GM23338 (cell line): ENCODE measurements around the gene IPO8.

Experiments
- CREB1 ChIP-seq: fragments of 250-450 bp; sonication (Bioruptor Pico); IDR thresholded peaks from 2 replicates; pipeline ENCODE4 v1.5.0; 2020; ENCODE audit warnings: low read depth, mild to moderate bottlenecking, moderate library complexity
- ETS1 ChIP-seq: IDR thresholded peaks from 2 replicates; pipeline ENCODE4 v1.6.1; 2016; ENCODE audit warnings: antibody characterized with exemption
- EZH2 ChIP-seq: fragments of 200-600 bp; sonication (generic); IDR thresholded peaks from one replicate; pipeline ENCODE4 v1.8.0; 2017; ENCODE audit warnings: antibody characterized with exemption, mild to moderate bottlenecking, low read depth; ENCODE audit not compliant: unreplicated experiment
- EZH2phosphoT487 ChIP-seq: fragments of 200-600 bp; sonication (generic); IDR thresholded peaks from one replicate; pipeline ENCODE4 v1.8.1; 2018; ENCODE audit warnings: antibody characterized with exemption; ENCODE audit not compliant: unreplicated experiment
- JUNB ChIP-seq: IDR thresholded peaks from one replicate; pipeline ENCODE4 v1.6.1; 2016; ENCODE audit warnings: antibody characterized with exemption; ENCODE audit not compliant: unreplicated experiment
- NANOG ChIP-seq: IDR thresholded peaks from 2 replicates; pipeline ENCODE4 v1.6.1; 2016; ENCODE audit warnings: antibody characterized with exemption, borderline replicate concordance
- POLR2AphosphoS5 ChIP-seq: IDR thresholded peaks from 2 replicates; pipeline ENCODE4 v1.6.1; 2016; ENCODE audit warnings: antibody characterized with exemption, low read depth
- ZNF114 ChIP-seq: fragments of 250-450 bp; sonication (Bioruptor Pico); IDR thresholded peaks from 2 replicates; pipeline ENCODE4 v1.5.0; 2020; ENCODE audit warnings: mild to moderate bottlenecking, moderate library complexity
- ZNF331 ChIP-seq: fragments of 250-450 bp; sonication (Bioruptor Pico); IDR thresholded peaks from 2 replicates; pipeline ENCODE4 v1.5.0; 2020; ENCODE audit warnings: low read depth, mild to moderate bottlenecking, moderate library complexity
- TF ChIP-seq, protein P1 (sequence below), 2 experiments: fragments of 200-600 bp in 1 of 2; sonication (generic) in 1 of 2; conservative IDR thresholded peaks; 2 replicates each; pipeline versions ENCODE4 v1.5.1 to v1.6.1; 2016 to 2017; ENCODE audit warnings: antibody characterized with exemption in 2 of 2, low read depth in 2 of 2, mild to moderate bottlenecking in 2 of 2, moderate library complexity in 1 of 2
- TF ChIP-seq, protein P2 (sequence below): IDR thresholded peaks from one replicate; pipeline ENCODE4 v1.6.1; 2018; ENCODE audit warnings: antibody characterized with exemption; ENCODE audit not compliant: unreplicated experiment

DNA sequence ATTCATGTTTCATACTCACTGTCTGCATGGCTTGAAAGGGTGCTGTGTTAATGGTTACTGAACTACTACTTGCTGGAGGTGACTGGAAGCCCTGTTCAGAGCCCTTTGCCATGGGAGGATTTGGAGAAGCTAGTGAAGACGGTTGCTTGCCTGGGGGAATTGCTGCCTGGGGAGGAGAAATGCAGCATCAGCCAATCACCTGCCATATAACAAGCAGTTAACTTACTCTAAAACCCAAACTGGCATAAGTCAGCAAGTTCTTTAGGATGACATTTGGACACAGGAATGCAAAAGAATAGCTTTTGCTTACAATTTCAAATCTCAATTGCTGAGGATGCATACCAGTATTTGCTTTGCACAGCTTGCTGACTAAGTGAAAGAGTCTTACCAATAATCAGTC lies 23.4 kb upstream of the IPO8 start:
- TF ChIP-seq, protein P1, sequence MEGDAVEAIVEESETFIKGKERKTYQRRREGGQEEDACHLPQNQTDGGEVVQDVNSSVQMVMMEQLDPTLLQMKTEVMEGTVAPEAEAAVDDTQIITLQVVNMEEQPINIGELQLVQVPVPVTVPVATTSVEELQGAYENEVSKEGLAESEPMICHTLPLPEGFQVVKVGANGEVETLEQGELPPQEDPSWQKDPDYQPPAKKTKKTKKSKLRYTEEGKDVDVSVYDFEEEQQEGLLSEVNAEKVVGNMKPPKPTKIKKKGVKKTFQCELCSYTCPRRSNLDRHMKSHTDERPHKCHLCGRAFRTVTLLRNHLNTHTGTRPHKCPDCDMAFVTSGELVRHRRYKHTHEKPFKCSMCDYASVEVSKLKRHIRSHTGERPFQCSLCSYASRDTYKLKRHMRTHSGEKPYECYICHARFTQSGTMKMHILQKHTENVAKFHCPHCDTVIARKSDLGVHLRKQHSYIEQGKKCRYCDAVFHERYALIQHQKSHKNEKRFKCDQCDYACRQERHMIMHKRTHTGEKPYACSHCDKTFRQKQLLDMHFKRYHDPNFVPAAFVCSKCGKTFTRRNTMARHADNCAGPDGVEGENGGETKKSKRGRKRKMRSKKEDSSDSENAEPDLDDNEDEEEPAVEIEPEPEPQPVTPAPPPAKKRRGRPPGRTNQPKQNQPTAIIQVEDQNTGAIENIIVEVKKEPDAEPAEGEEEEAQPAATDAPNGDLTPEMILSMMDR (conservative IDR thresholded peaks at IDR 0.05; ENCODE audit: low read depth in 2 of 2), result no peak
- no peak for TF ChIP-seq EZH2
- TF ChIP-seq, protein P2, sequence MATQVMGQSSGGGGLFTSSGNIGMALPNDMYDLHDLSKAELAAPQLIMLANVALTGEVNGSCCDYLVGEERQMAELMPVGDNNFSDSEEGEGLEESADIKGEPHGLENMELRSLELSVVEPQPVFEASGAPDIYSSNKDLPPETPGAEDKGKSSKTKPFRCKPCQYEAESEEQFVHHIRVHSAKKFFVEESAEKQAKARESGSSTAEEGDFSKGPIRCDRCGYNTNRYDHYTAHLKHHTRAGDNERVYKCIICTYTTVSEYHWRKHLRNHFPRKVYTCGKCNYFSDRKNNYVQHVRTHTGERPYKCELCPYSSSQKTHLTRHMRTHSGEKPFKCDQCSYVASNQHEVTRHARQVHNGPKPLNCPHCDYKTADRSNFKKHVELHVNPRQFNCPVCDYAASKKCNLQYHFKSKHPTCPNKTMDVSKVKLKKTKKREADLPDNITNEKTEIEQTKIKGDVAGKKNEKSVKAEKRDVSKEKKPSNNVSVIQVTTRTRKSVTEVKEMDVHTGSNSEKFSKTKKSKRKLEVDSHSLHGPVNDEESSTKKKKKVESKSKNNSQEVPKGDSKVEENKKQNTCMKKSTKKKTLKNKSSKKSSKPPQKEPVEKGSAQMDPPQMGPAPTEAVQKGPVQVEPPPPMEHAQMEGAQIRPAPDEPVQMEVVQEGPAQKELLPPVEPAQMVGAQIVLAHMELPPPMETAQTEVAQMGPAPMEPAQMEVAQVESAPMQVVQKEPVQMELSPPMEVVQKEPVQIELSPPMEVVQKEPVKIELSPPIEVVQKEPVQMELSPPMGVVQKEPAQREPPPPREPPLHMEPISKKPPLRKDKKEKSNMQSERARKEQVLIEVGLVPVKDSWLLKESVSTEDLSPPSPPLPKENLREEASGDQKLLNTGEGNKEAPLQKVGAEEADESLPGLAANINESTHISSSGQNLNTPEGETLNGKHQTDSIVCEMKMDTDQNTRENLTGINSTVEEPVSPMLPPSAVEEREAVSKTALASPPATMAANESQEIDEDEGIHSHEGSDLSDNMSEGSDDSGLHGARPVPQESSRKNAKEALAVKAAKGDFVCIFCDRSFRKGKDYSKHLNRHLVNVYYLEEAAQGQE, result no peak
- no peak for TF ChIP-seq EZH2phosphoT487
- TF ChIP-seq POLR2AphosphoS5, result no peak
- TF ChIP-seq CREB1 (CRISPR knock-in tag), result no peak
- no peak for TF ChIP-seq ZNF114
- TF ChIP-seq JUNB, result no peak
- TF ChIP-seq ZNF331 (CRISPR knock-in tag), result no peak
- TF ChIP-seq NANOG, result no peak
- no peak for TF ChIP-seq ETS1
